Endothelial cell of umbilical vein (primary cell): ENCODE results near the gene OASL. TPM values are rescaled to one million over a fixed set of nuclear protein-coding genes. Genes with fewer than 3 reads are reported as not detected.

Source experiments
- BruUV-seq: library from RNA; stranded (reverse); fragments of 400-500 nt; replicated peaks from 2 replicates; lab custom pipeline; 2021; lab: Mats Ljungman, UMichigan
- CTCF ChIA-PET: fragments of 300-600, 350-600 bp; sonication (Branson Sonifier 250); formaldehyde crosslinking; loops from one replicate; lab custom pipeline; 2021; ENCODE audit warnings: antibody characterized with exemption, inconsistent platforms; lab: Charles Lee
- POLR2A ChIA-PET: fragments of 300-600, 350-600 bp; sonication (Branson Sonifier 250); formaldehyde crosslinking; loops from one replicate; lab custom pipeline; 2021; ENCODE audit warnings: antibody characterized with exemption, inconsistent platforms; lab: Charles Lee
- DNase-seq: peaks from one replicate; pipeline ENCODE4 v3.0.0-alpha.2; 2011; ENCODE audit warnings: low read depth, low spot score
- FAIRE-seq: peaks from 2 replicates; lab custom pipeline; 2011; peaks lifted over from hg19 to GRCh38; lab: Jason Lieb, UNC
- H2AFZ ChIP-seq: 2 replicates; pipeline ENCODE4 v1.6.0; 2012; ENCODE audit warnings: low read depth, low read length, control low read depth, inconsistent platforms
- H3K27ac ChIP-seq: 2 replicates; pipeline ENCODE4 v1.5.1; 2011; ENCODE audit warnings: low read depth, mild to moderate bottlenecking, control low read depth, low read length, moderate library complexity; ENCODE audit not compliant: insufficient read depth
- H3K27me3 ChIP-seq, 2 experiments: 2 replicates each; pipeline versions ENCODE4 v1.6.0 to v1.6.1; 2011; ENCODE audit warnings: low read length in 2 of 2, mixed read lengths in 1 of 2; ENCODE audit not compliant: control insufficient read depth in 2 of 2, insufficient read depth in 2 of 2
- H3K36me3 ChIP-seq, 2 experiments: 2 replicates in 1 of 2; 3 replicates in 1 of 2; pipeline ENCODE4 v1.5.1; 2011; ENCODE audit warnings: low read length in 2 of 2, mild to moderate bottlenecking in 1 of 2, moderate library complexity in 1 of 2; ENCODE audit not compliant: control insufficient read depth in 2 of 2, insufficient read depth in 2 of 2; ENCODE audit errors: extremely low read depth in 1 of 2
- H3K4me1 ChIP-seq: 3 replicates; pipeline ENCODE4 v1.5.1; 2011; ENCODE audit warnings: mild to moderate bottlenecking, low read length; ENCODE audit not compliant: control insufficient read depth, insufficient read depth; ENCODE audit errors: extremely low read depth
- H3K4me2 ChIP-seq: 2 replicates; pipeline ENCODE4 v1.6.1; 2011; ENCODE audit warnings: low read length, control low read depth, mixed read lengths; ENCODE audit not compliant: insufficient read depth
- H3K4me3 ChIP-seq, 3 experiments: fragments of 200-600 bp in 1 of 3; sonication (generic), shearing (Covaris generic) in 1 of 3; replicated peaks in 1 of 3; 2 replicates each; pipeline ENCODE4 v1.5.1; 2011 to 2016; ENCODE audit warnings: control low read depth in 3 of 3, low read length in 3 of 3, mild to moderate bottlenecking in 2 of 3, inconsistent platforms in 1 of 3, low read depth in 1 of 3, moderate library complexity in 1 of 3; ENCODE audit not compliant: insufficient read depth in 1 of 3
- H3K79me2 ChIP-seq: 2 replicates; pipeline ENCODE4 v1.6.0; 2012; ENCODE audit warnings: low read length, inconsistent platforms; ENCODE audit not compliant: control insufficient read depth, insufficient read depth
- H3K9ac ChIP-seq: replicated peaks from 2 replicates; pipeline ENCODE3; 2011; ENCODE audit warnings: low read length, control low read depth; ENCODE audit not compliant: insufficient read depth; ENCODE audit errors: extremely low read depth
- H3K9me1 ChIP-seq: replicated peaks from 3 replicates; pipeline ENCODE4 v1.6.0; 2011; ENCODE audit warnings: mild to moderate bottlenecking, low read length; ENCODE audit not compliant: control insufficient read depth, insufficient read depth; ENCODE audit errors: extremely low read depth
- H3K9me3 ChIP-seq: replicated peaks from 2 replicates; pipeline ENCODE4 v1.5.1; 2012; ENCODE audit warnings: low read length, inconsistent platforms; ENCODE audit not compliant: control insufficient read depth, insufficient read depth
- H4K20me1 ChIP-seq: replicated peaks from 2 replicates; pipeline ENCODE3; 2011; ENCODE audit warnings: mild to moderate bottlenecking, low read length; ENCODE audit not compliant: control insufficient read depth, insufficient read depth; ENCODE audit errors: extremely low read depth
- EZH2 ChIP-seq: IDR thresholded peaks from 2 replicates; pipeline ENCODE4 v1.6.1; 2012; ENCODE audit warnings: borderline replicate concordance, low read depth, mild to moderate bottlenecking, moderate library complexity, low read length, inconsistent platforms; ENCODE audit not compliant: severe bottlenecking
- FOS ChIP-seq: IDR thresholded peaks from 2 replicates; pipeline ENCODE4 v1.6.1; 2011; ENCODE audit warnings: mild to moderate bottlenecking, low read length, moderate library complexity, borderline replicate concordance; ENCODE audit not compliant: insufficient read depth
- GATA2 ChIP-seq: IDR thresholded peaks from 2 replicates; pipeline ENCODE4 v1.7.0; 2011; ENCODE audit warnings: low read depth, mild to moderate bottlenecking, moderate library complexity, mixed read lengths, low read length; ENCODE audit not compliant: insufficient read length, insufficient read depth
- JUN ChIP-seq: IDR thresholded peaks from 2 replicates; pipeline ENCODE4 v1.6.1; 2011; ENCODE audit warnings: borderline replicate concordance, low read depth; ENCODE audit not compliant: insufficient read length, insufficient read depth
- MYC ChIP-seq: IDR thresholded peaks from one replicate; pipeline ENCODE4 v1.6.1; 2011; ENCODE audit warnings: mild to moderate bottlenecking, low read depth, low read length
- POLR2A ChIP-seq: IDR thresholded peaks from 2 replicates; pipeline ENCODE4 v1.6.1; 2012; ENCODE audit warnings: low read depth, mild to moderate bottlenecking, control low read depth, low read length
- POLR2AphosphoS5 ChIP-seq: IDR thresholded peaks from 2 replicates; pipeline ENCODE4 v1.6.1; 2012; ENCODE audit warnings: low read depth, mild to moderate bottlenecking, control low read depth, low read length, moderate library complexity; ENCODE audit not compliant: insufficient read depth
- dilution Hi-C: fragments of 300-500 bp; cut with MboI; formaldehyde crosslinking; loops from one replicate; pipeline ENCODE4 v1.15.0; 2019; ENCODE audit warnings: low sequenced_read_pairs; ENCODE audit not compliant: extremely low pct_ligation_motif_present
- intact Hi-C: fragments of 100-400 bp; cut with micrococcal nuclease; formaldehyde crosslinking; loops from one replicate; pipeline ENCODE4 v1.10.0; 2022
- polyA plus RNA-seq, 4 experiments: library from polyadenylated mRNA; depleted of rRNA in 3 of 4; stranded (reverse) in 3 of 4; unstranded in 1 of 4; fragments of >200 nt; gene quantifications; 2 replicates each; pipeline versions ENCODE4 v1.2.1 to v1.2.3, GENCODE V29; 2011 to 2012; ENCODE audit warnings: missing spikeins in 1 of 4
- total RNA-seq: library from RNA; stranded (reverse); gene quantifications from 2 replicates; pipeline ENCODE4 v1.2.3, GENCODE V29; 2021
- TF ChIP-seq, protein P1 (sequence below), 2 donors: IDR thresholded peaks; 1 replicate in 1 of 2; 2 replicates in 1 of 2; pipeline ENCODE4 v1.5.1; 2011; ENCODE audit warnings: low read length in 2 of 2, mild to moderate bottlenecking in 2 of 2, moderate library complexity in 2 of 2, control low read depth in 1 of 2, inconsistent platforms in 1 of 2, low read depth in 1 of 2; ENCODE audit not compliant: insufficient read depth in 1 of 2; ENCODE audit errors: extremely low read depth in 1 of 2
- TF ChIP-seq, protein P2 (sequence below): IDR thresholded peaks from 2 replicates; pipeline ENCODE4 v1.6.1; 2011; ENCODE audit not compliant: insufficient read depth, insufficient read length

OASL gene
- total and polyA plus RNA-seq, 2 donors (not counting 3 experiments of a cell fraction or from before 2014, with no cell fraction given), result 0.17 to 0.33 TPM

DNA sequence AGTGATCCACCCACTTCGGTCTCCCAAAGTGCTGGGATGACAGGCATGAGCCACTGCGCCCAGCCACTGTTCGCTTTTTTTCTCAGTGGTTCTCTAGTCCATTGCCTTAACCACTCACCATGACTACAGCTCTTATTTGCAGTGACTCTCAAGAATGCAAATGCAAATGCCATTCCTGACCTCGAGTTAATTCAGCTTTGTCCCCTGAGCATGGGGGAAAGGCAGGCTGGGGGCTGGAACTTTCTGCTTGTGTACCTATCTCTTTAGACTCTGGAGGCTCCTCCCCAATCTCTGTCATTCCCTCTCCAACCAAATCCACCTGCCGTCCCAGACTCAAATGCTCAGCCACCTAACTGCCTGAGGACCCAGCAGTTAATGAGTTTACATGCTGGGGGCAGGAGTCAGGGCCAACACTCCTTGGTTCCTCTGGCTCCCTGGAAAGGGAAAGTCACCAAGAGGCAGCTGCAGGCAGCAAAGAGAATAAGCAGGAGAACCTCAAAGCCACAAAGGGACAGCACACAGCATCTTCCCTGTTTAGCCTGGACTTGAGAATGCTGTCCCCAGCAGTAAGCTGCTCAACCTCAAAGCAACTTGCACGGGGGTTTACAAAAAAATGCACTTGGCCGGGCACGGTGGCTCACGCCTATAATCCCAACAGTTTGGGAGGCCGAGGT lies 66.0 kb downstream of the OASL start:
- Histone ChIP-seq H3K4me1 (no peaks in the 10 kb centered on the region), H3K4me3 (no peak overlapping the region), H3K9ac (no peak overlapping the region), H3K27ac (no peak overlapping the region), H3K36me3 (no peaks in the 10 kb centered on the region), H3K9me1 (no peaks in the 10 kb centered on the region), H2AFZ (no peak overlapping the region), H3K4me2 (no peak overlapping the region), H3K27me3 (no peaks in the 10 kb centered on the region), H3K9me3 (no peaks in the 10 kb centered on the region), H3K79me2 (no peaks in the 10 kb centered on the region), H4K20me1 (no peaks in the 10 kb centered on the region)
- no peak for DNase-seq
- ChIA-PET POLR2A (no interaction called here), CTCF (interaction anchor here (0.7 to 4.0 kb wide), 13 partner anchors 10 to 391 kb away, joined by 3 to 99 read pairs (median 6); partner anchors contain the start of gene POP5)
- BruUV-seq, result no TSS peak
- dilution Hi-C loops, result no loop called here
- TF ChIP-seq GATA2 (no peak), JUN (no peak), FOS (no peak), MYC (no peak), POLR2AphosphoS5 (no peak), POLR2A (no peak), EZH2 (no peak)
- TF ChIP-seq, protein P1, sequence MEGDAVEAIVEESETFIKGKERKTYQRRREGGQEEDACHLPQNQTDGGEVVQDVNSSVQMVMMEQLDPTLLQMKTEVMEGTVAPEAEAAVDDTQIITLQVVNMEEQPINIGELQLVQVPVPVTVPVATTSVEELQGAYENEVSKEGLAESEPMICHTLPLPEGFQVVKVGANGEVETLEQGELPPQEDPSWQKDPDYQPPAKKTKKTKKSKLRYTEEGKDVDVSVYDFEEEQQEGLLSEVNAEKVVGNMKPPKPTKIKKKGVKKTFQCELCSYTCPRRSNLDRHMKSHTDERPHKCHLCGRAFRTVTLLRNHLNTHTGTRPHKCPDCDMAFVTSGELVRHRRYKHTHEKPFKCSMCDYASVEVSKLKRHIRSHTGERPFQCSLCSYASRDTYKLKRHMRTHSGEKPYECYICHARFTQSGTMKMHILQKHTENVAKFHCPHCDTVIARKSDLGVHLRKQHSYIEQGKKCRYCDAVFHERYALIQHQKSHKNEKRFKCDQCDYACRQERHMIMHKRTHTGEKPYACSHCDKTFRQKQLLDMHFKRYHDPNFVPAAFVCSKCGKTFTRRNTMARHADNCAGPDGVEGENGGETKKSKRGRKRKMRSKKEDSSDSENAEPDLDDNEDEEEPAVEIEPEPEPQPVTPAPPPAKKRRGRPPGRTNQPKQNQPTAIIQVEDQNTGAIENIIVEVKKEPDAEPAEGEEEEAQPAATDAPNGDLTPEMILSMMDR (IDR thresholded peaks at IDR 0.05; ENCODE audit: extremely low read depth in 1 of 2, insufficient read depth in 1 of 2, low read depth in 1 of 2, low read length in 2 of 2), result no peak
- TF ChIP-seq, protein P2, sequence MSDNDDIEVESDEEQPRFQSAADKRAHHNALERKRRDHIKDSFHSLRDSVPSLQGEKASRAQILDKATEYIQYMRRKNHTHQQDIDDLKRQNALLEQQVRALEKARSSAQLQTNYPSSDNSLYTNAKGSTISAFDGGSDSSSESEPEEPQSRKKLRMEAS, result no peak
- FAIRE-seq, result no peak
- intact Hi-C loops, result loop anchor here (5.0 kb wide), 1 partner anchor 246 kb away; the partner anchor contains the start of gene ACADS
